Tibial artery (tissue), 4 donors: ENCODE measurements around the gene CABS1.

Experiments
- DNase-seq, 2 donors: peaks; one replicate each; pipeline ENCODE4 v3.0.0-alpha.2; 2019
- H3K27ac ChIP-seq, 2 donors: fragments of 200-600 bp; sonication (generic) in 1 of 2; 1 replicate in 1 of 2; 2 replicates in 1 of 2; pipeline ENCODE4 v1.5.1; 2018 to 2019; ENCODE audit warnings: mild to moderate bottlenecking in 1 of 2
- H3K27me3 ChIP-seq, 2 donors: fragments of 200-600 bp; sonication (generic) in 1 of 2; one replicate each; pipeline versions ENCODE4 v1.5.1 to v1.6.0; 2016 to 2019
- H3K36me3 ChIP-seq, 3 donors: fragments of 200-600 bp; sonication (generic) in 2 of 3; one replicate each; pipeline ENCODE4 v1.5.1; 2016 to 2019; ENCODE audit warnings: mild to moderate bottlenecking in 2 of 3
- H3K4me1 ChIP-seq, 4 donors: fragments of 200-600 bp; sonication (generic) in 2 of 4; 1 replicate in 3 of 4; 2 replicates in 1 of 4; pipeline ENCODE4 v1.5.1; 2016 to 2019
- H3K4me3 ChIP-seq, 2 donors: fragments of 200-600 bp; sonication (generic) in 1 of 2; 1 replicate in 1 of 2; 2 replicates in 1 of 2; pipeline ENCODE4 v1.5.1; 2018 to 2019; ENCODE audit warnings: mild to moderate bottlenecking in 2 of 2
- H3K9me3 ChIP-seq, 3 donors: fragments of 200-600 bp; sonication (generic) in 1 of 3; one replicate each; pipeline ENCODE4 v1.5.1; 2016 to 2019
- CTCF ChIP-seq, 2 experiments: fragments of 200-600 bp in 1 of 2; fragments of 450-650 bp in 1 of 2; IDR thresholded peaks; one replicate each; pipeline ENCODE4 v1.5.1; 2017 to 2019; ENCODE audit warnings: antibody characterized with exemption in 2 of 2, mild to moderate bottlenecking in 1 of 2, moderate library complexity in 1 of 2
- intact Hi-C: fragments of 100-400 bp; cut with DNase I; formaldehyde crosslinking; loops from one replicate; pipeline ENCODE4 v1.15.0; 2023; ENCODE audit warnings: low total_unique reads

The CABS1 gene

DNA sequence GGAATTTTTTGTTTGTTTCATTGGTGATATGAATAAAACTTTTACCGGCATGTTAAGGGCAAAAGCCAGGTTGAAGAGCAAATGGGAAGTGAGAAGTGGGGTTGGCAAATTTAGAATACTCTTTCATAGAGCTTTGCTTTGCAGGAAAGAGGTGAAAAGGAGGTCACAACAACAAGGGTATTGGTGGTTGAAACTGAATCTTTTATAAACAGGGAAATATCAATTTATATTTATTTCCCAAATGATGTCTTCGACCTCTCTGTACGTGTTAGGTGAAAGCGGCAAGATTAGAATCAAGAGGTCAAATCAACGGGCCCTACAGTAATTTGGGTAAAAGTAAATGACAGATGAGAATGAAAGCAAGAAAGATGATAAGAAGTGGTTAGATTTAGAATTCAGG lies 29.2 kb downstream of the CABS1 start:
- TF ChIP-seq CTCF (IDR thresholded peaks at IDR 0.05), result no peak
- no peaks in the 10 kb centered on the region for H3K4me1 ChIP-seq

DNA sequence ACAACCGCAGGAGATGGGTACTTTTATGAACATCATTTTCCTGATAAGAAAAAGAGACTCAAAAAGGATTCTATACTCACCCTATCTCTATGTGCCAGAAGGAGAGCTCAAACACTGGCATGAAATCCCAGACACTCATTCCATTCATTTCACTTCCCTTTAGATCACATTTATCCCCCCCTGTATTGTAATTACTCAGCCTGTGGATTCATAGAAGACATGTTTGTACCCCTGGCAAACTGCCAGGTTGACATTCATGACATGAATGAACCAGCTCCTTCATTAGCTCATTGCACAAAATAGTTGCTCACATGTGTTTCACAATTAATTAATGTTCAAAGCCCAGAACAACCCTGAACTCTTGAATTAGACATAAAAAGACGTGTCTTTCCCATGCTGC lies 30.7 kb downstream of the CABS1 start:
- intact Hi-C loops, result no loop called here
- H3K27me3 ChIP-seq, result no peaks in the 10 kb centered on the region
- H3K4me3 ChIP-seq, result no peak overlapping the region
- no peak for TF ChIP-seq CTCF (IDR thresholded peaks at IDR 0.05)
- no peaks in the 10 kb centered on the region for H3K36me3 ChIP-seq
- H3K27ac ChIP-seq, result no peak overlapping the region
- no peaks in the 10 kb centered on the region for H3K9me3 ChIP-seq
- DNase-seq, result no peak
- no peaks in the 10 kb centered on the region for H3K4me1 ChIP-seq

More for the DNA sequence above, 29.2 kb downstream of the CABS1 start:
- intact Hi-C loops, result no loop called here
- Histone ChIP-seq H3K27me3 (no peaks in the 10 kb centered on the region), H3K9me3 (no peaks in the 10 kb centered on the region), H3K27ac (no peak overlapping the region), H3K4me3 (no peak overlapping the region), H3K36me3 (no peaks in the 10 kb centered on the region)
- no peak for DNase-seq

DNA sequence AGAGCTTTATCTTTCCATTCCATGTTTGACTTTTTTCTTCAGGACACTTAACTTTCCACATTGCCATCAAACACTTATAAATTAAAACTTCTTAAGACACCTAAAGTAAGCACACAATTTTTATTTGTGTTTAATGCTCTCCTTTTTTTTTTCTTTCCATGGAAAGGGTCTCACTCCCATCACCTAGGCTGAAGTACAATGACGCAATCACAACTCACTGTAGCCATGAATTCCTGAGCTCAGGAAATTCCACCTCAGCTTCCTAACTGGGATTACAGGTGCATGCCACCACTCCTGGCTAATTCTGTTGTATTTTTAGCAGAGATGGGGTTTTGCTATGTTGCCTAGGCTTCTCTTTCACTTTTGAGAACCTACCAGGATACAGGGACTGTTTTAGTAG lies 33.0 kb downstream of the CABS1 start:
- no peak for DNase-seq
- no peak for TF ChIP-seq CTCF (IDR thresholded peaks at IDR 0.05)
- no peak overlapping the region for H3K27ac ChIP-seq
- no peaks in the 10 kb centered on the region for H3K9me3 ChIP-seq
- H3K4me3 ChIP-seq, result no peak overlapping the region
- no peaks in the 10 kb centered on the region for H3K36me3 ChIP-seq
- no peaks in the 10 kb centered on the region for H3K4me1 ChIP-seq
- intact Hi-C loops, result no loop called here
- H3K27me3 ChIP-seq, result no peaks in the 10 kb centered on the region

- no peaks in the 10 kb centered on the region for H3K36me3 ChIP-seq
- H3K4me3 ChIP-seq, result no peak overlapping the region
- H3K4me1 ChIP-seq, result no peaks in the 10 kb centered on the region
- H3K9me3 ChIP-seq, result no peaks in the 10 kb centered on the region
- no peak overlapping the region for H3K27ac ChIP-seq
- intact Hi-C loops, result no loop called here
- H3K27me3 ChIP-seq, result no peaks in the 10 kb centered on the region
- no peak for TF ChIP-seq CTCF (IDR thresholded peaks at IDR 0.05)
- DNase-seq, result no peak
These were observed 37.2 kb downstream of the CABS1 start for GRCh38 chr4:70371987-70372386.

DNA sequence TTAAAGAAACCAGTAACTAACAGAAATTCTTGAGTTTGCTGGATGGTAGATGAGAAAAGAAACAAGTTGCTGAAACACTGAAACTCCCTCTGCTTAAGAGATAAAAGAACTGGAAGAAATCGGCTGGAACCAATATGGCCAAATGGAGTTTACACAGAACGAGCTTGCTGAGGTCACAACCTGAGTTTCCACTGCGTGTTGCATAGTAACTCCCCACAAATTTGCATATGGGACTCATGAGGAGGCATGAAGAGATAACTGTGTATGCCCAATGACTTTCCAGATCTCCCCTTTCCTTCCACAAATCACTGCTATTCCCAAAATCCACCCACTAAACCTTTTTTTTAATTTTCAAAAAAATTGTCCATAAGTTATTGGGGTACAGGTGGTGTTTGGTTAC lies 38.0 kb downstream of the CABS1 start:
- intact Hi-C loops, result no loop called here
- TF ChIP-seq CTCF (IDR thresholded peaks at IDR 0.05), result no peak
- Histone ChIP-seq H3K9me3 (no peaks in the 10 kb centered on the region), H3K4me1 (no peaks in the 10 kb centered on the region), H3K27me3 (no peaks in the 10 kb centered on the region), H3K4me3 (no peak overlapping the region), H3K27ac (no peak overlapping the region), H3K36me3 (no peaks in the 10 kb centered on the region)
- no peak for DNase-seq

- no peak for DNase-seq
These were observed 45.8 kb downstream of the CABS1 start for GRCh38 chr4:70380578-70380977.

More at GRCh38 chr4:70380578-70380977, 45.8 kb downstream of the CABS1 start:
- intact Hi-C loops, result no loop called here
- Histone ChIP-seq H3K4me1 (no peaks in the 10 kb centered on the region), H3K4me3 (no peak overlapping the region), H3K36me3 (no peaks in the 10 kb centered on the region), H3K9me3 (no peaks in the 10 kb centered on the region), H3K27me3 (no peaks in the 10 kb centered on the region), H3K27ac (no peak overlapping the region)
- no peak for TF ChIP-seq CTCF (IDR thresholded peaks at IDR 0.05)
